HG03139 (cell line): ENCODE results near the gene SEC22C.

Experiments
- ATAC-seq: cut with Tn5 transposase; IDR thresholded peaks from one replicate; pipeline ENCODE4 v1.9.1; 2021; ENCODE audit not compliant: unreplicated experiment

The SEC22C gene

DNA sequence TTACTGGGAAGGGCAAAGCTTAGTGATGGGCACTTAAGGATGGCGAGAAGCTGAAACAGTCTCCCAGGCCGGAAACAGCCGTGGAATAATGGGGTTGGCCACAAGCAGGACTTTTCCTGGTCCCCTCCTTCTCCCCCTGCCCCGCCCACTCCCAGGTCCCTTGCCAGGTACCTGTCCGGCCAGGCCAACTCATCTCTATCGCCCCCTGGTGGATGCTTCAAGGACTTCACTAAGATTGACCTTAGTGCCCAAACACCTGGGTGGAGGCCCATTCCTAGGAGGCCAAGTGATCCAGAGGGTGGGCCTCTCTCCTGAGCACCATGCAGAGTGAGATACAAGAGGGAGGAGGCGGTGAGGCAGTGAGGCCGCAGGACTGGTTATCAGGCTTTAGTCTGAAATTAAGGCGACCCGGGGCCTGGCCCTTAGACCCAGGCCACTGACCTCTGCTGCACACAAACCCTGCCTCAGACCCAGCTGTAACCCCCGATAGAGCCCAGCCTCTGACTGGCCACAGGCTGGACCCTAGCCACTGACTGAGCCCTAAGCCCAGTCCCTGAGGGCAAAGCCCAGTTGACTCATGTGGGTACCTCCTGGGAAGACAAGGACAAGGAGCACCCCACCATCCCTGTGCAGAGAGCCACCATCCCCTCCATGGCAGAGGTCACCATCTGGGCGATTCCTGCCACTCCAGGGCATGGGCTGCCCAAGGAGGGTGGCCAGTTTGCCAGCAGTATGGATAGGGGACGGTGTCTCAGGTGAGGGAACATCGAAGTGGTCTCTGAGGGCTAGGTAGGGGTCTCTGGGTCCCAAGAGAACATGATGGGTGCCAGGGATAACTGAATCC is 41.7 kb downstream of the SEC22C start:
- ATAC-seq, result no peak

DNA sequence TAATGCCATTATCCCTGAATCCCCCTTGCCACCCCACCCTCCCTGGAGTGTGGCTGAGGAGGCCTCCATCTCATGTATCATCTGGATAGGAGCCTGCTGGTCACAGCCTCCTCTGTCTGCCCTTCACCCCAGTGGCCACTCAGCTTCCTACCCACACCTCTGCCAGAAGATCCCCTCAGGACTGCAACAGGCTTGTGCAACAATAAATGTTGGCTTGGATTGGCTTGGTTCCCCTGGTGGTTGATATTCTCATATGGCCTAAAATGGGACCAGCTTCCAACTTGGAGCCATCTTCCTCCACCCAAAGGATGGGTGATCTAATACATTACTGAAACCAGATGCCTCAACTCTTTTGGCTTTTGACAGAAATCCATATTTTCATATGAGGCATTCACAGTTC is 44.4 kb downstream of the SEC22C start:
- ATAC-seq, result no peak

DNA sequence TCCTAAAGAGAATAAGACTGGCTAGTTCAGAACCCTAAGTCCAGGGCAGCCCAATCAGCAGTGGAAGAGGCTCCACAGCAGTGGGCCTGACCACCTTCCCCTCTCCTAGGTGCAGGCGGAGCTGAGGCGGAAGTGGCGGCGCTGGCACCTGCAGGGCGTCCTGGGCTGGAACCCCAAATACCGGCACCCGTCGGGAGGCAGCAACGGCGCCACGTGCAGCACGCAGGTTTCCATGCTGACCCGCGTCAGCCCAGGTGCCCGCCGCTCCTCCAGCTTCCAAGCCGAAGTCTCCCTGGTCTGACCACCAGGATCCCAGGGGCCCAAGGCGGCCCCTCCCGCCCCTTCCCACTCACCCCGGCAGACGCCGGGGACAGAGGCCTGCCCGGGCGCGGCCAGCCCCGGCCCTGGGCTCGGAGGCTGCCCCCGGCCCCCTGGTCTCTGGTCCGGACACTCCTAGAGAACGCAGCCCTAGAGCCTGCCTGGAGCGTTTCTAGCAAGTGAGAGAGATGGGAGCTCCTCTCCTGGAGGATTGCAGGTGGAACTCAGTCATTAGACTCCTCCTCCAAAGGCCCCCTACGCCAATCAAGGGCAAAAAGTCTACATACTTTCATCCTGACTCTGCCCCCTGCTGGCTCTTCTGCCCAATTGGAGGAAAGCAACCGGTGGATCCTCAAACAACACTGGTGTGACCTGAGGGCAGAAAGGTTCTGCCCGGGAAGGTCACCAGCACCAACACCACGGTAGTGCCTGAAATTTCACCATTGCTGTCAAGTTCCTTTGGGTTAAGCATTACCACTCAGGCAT is 45.6 kb downstream of the SEC22C start:
- ATAC-seq, result no peak

GRCh38 chr3:42533161-42533897 is 48.4 kb downstream of the SEC22C start:
- ATAC-seq, result no peak

DNA sequence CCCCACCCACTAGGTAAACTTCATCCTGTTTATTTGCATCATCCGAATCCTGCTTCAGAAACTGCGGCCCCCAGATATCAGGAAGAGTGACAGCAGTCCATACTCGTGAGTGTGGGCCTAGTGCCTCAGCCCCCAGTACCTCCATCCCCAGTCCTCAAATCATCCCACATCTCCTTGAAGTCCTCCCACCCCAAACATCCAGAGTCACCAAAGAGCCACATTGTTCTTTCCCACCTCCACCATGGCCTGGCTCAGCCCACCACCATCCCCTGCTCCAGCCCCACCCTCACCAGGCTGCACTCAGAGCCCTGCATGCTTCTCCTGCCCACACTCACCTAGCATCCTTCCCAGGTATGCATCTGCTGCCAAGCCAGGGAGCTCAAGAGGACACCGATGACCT is 49.5 kb downstream of the SEC22C start:
- ATAC-seq, result no peak

DNA sequence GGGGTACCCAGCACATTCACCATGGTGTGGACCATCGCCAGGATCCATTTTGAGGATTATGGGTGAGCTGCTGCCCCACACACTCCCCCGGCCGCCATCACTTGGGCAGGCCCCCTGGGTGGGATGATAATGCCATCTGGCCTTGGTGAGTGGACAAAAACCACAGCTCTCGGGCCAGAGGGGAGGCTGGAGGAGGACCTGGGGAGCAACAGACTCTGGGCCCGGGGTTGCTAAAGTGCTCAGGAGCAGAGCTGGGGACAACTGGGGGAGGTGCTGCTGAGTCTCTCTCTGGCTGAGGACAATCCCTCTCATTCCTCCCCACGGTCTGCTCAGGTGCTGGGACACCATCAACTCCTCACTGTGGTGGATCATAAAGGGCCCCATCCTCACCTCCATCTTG is 50.3 kb downstream of the SEC22C start:
- ATAC-seq, result no peak

DNA sequence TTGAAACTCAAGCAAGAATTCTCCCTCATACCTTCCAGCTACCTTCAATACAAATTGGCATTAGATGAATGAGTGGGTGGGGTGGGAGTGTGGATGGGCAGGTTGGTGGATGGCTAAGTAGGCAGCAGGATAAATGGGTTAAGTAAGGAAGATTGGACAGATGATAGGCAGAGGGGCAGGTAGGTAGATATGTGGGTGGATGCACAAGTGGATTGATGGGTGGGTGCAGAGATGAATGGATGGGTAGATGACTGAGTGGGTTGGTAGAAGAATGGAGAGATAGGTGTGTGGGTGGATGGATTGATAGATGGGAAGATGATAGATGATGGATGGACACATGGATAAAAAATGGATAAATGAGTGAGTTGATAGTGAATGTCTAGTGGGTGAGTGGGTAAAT is 51.7 kb downstream of the SEC22C start:
- no peak for ATAC-seq

DNA sequence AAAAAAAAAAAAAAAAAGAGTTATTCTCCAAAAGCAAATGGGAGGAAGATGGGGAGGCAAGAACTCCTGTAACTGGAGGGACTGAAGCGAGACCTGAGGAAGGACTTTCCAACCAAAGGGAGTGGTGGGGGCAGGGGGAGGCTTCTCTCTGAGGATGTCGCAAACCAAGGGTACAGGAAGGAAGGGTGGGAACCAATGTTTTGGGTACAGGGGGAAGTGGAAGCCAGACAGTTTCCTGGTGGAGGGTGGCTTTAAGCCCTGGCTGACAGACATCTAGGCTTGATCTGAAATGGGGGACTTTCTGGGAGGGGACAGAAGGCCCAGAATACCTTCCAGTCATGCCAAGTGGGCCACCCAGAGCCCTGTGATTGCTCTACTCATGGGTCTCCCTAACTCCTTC is 52.3 kb downstream of the SEC22C start:
- no peak for ATAC-seq

GRCh38 chr3:42527368-42527917 is 54.3 kb downstream of the SEC22C start:
- no peak for ATAC-seq

DNA sequence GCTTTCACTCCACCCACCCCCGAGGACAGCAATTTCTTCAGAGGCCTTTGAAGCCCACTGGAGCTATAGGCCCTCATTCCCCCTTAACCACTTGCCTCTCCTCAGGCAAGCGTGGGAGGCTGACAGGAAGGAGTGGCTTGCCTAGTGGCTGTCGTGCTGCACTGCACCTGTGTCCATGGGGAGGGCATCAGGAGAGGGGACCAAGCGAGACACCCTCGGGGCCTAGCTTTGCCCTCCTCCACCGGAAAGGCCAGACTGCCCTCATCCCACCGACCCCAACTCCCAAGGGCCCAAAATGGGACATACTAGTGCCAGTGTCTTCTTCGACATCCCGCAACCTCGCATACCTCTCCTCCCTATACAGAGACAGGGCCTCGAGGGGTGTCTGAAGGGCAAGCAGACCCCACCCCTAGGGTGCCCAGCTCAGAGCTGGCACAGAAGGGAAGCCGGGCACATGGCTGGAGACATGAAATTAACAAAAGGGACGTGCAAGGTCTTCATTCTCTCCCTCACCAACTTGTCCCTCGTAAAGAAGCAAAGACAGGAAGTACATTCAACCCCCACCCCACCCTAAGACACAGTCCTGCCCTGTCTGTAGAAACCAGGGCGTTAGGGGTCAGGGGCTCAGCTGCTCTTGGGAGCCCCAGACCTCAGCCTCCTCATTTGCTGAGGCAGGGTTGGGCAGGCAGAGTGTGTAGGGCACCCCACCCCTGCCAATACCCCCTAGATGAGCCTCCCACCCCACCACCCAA is 55.0 kb downstream of the SEC22C start:
- ATAC-seq, result no peak

DNA sequence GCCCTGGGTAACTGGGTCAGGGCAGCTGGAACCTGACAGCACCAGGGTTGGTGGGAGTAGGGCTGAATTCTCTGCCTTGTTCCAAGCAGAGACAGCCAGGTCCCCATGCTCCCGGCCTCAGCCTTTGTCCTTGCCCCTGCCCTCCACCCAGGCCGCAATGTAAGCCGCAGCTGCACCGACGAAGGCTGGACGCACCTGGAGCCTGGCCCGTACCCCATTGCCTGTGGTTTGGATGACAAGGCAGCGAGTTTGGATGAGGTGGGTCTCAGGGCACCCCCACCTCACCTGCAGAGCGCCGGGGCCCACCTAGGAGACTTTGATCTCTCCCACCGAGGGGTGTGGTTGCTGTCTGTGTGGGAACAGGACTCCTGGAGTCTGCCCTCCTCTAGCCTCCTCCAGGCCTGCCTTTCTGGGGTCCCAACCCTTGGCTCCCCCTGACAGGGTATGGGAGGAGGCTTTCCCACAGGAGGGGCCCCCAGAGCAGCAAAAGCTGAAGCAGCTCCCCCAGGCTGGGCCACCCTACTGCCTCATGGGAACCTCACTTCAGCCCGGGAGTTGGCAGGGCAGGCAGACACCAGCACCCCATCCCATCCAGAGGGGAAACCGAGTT is 55.9 kb downstream of the SEC22C start:
- ATAC-seq, result no peak

GRCh38 chr3:42525212-42525611 is 56.6 kb downstream of the SEC22C start:
- no peak for ATAC-seq

DNA sequence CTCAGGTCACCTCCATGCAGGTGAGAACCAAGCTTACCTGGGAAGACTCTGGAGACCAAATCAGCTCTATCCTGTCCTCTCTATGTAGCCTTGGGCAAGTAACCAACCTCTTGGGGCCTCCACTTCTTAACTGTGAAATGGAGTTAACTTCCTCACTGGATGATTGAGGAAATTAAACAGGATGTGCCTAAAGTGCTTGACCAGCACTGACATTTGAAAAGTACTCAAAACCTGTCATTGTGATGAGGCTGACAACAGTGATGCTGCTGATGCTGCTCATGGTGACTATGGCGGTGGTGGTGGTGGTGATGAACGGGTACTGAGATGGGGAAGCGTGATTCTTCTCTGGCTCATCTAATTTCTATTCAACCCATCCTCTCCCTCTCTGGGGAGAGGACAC is 57.0 kb downstream of the SEC22C start:
- no peak for ATAC-seq

- no peak for ATAC-seq
Observed at GRCh38 chr3:42520906-42521305, 60.9 kb downstream of the SEC22C start.

DNA sequence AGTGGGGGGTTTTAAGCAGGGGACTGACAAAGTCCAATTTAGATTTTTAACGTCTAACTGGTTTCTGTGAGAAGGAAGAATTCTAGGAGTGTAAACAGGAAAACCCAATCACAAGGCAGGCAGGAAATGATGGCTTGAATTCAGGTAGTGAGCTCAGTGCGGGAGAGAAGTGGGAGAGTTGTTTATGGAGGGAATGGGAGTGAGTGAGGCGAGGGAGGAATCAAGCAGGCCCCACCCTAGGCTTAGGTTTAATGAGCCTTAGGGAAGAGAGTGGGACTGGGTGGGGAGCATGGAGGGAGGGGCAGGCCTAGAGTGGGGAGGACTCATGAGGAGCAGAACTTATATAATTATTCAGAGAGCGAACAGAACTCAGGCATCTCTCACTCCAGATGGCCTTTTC is 61.4 kb downstream of the SEC22C start:
- ATAC-seq, result no peak

GRCh38 chr3:42519568-42519962 is 62.2 kb downstream of the SEC22C start:
- no peak for ATAC-seq

DNA sequence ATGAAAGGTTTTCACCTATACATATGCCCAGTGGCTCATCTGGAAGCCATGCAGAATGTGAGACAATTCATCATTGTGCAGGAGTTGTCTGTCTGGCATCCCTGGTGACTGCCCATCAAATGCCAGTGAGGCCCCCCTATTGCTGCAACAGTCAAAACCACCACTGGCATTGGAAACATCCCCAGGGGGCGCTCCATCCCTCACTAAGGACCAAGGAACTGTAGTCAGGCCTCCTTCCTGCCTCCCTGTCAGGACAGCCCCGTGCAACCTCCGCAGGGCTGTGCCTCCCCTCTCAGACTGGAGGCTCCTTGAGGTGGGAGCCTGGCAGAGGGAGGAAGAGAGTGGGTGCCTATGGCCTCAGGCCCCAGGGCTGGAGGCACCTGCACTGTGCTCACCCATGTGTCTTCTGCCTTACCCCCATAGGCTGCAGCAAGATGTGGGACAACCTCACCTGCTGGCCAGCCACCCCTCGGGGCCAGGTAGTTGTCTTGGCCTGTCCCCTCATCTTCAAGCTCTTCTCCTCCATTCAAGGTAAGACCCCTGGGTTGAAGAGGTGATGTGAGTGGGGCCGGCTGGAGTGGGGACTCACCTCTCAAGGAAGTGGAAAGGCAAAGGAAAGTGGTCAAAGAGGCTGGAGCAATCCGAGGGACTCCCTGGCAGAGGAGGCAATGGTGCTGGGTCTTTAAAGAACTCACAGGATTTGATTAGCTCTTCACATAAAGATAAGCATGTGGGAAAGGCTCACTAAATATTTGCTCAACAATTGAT is 62.8 kb downstream of the SEC22C start:
- no peak for ATAC-seq

GRCh38 chr3:42517117-42517516 is 64.7 kb downstream of the SEC22C start:
- ATAC-seq, result no peak

DNA sequence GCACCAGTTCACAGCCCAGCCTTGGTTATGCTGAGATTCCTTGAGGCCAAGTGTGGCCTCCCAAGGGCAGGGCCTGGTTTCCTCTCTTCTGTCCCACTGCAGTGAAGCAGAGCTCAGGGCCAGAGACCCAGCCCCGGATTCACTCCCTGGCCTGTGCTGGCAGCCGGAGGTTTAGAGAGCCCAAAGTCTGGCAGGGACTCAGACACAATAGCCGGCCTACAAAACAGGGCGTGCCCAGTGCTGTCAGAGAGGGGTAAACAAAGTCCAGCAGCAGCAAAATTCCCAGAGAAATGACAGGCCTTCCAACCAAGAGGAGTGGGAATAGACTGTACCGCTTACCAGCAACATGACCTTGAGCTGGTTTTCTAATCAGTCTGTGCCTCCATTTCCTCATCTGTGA is 65.3 kb downstream of the SEC22C start:
- ATAC-seq, result no peak
